SK-N-MC (cell line): ENCODE measurements around the gene CMTM2.

Source experiments
- EZH2 ChIP-seq: fragments of 200-600 bp; sonication (generic); IDR thresholded peaks from one replicate; pipeline ENCODE4 v1.6.1; 2017; ENCODE audit warnings: antibody characterized with exemption
- FOXP2 ChIP-seq: optimal IDR thresholded peaks from 2 replicates; pipeline ENCODE3; 2011; ENCODE audit warnings: mild to moderate bottlenecking, moderate library complexity; ENCODE audit not compliant: insufficient read depth; ENCODE audit errors: extremely low read length, control extremely low read depth
- POLR2AphosphoS5 ChIP-seq: IDR thresholded peaks from 2 replicates; pipeline ENCODE4 v1.6.1; 2012; ENCODE audit warnings: mild to moderate bottlenecking, low read depth, low read length, borderline replicate concordance

- TF ChIP-seq POLR2AphosphoS5 (no peak), EZH2 (no peak), FOXP2 (no peak)
These were observed 6.4 kb downstream of the CMTM2 start for GRCh38 chr16:66585481-66586239.
